ENCODE measurements around the gene GNRHR.

GRCh38 chr4:67691328-67691727, 62.9 kb downstream of the GNRHR start:
- no peak for TF ChIP-seq CTCF (IDR thresholded peaks at IDR 0.05; ENCODE audit: low read depth, low read length, missing input control)
- TF ChIP-seq YY1 (IDR thresholded peaks at IDR 0.05) = no peak
- TF ChIP-seq REST (IDR thresholded peaks at IDR 0.05) = no peak
- no peak for TF ChIP-seq SP1 (IDR thresholded peaks at IDR 0.05)
- TF ChIP-seq MAX (IDR thresholded peaks at IDR 0.05) = no peak
- no peak for TF ChIP-seq JUND (IDR thresholded peaks at IDR 0.05)
- no peak for TF ChIP-seq RAD21 (IDR thresholded peaks at IDR 0.05)
- no peak for TF ChIP-seq FOXA1 (IDR thresholded peaks at IDR 0.05)
- TF ChIP-seq TAF1 (conservative IDR thresholded peaks at IDR 0.05) = no peak

Data from liver (tissue), 3 donors.